DND-41 (cell line): ENCODE results near the gene ACSS1.

Experiments used
- EZH2 ChIP-seq: IDR thresholded peaks from 3 replicates; pipeline ENCODE4 v1.6.1; 2012; ENCODE audit warnings: borderline replicate concordance, low read depth, mild to moderate bottlenecking, moderate library complexity, low read length, inconsistent platforms; ENCODE audit not compliant: severe bottlenecking
- TF ChIP-seq, protein P1 (sequence below): IDR thresholded peaks from 2 replicates; pipeline ENCODE4 v1.5.1; 2012; ENCODE audit warnings: borderline replicate concordance, low read length, moderate library complexity, mild to moderate bottlenecking; ENCODE audit not compliant: poor library complexity, severe bottlenecking; ENCODE audit errors: extremely low read depth

DNA sequence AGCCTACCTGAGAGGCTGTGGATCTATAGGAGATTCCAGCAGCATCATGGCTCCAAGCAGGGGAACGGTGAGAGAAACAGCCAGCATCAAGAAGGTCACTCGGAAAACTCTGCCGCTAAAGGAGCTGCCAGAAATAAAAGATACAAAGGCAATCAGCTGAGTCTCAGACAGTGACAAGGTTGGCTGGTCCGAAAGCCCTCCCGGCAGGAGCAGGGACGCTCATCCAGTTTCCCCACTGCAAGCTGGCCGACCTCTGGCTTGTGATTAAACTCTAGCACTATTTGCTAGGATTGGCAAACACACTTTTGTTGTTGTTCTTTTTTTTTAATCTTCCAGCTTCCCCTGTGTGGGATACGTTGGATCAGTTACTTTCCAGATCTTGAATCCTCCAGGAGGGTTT is 74.0 kb downstream of the ACSS1 start:
- TF ChIP-seq EZH2 = no peak
- TF ChIP-seq, protein P1, sequence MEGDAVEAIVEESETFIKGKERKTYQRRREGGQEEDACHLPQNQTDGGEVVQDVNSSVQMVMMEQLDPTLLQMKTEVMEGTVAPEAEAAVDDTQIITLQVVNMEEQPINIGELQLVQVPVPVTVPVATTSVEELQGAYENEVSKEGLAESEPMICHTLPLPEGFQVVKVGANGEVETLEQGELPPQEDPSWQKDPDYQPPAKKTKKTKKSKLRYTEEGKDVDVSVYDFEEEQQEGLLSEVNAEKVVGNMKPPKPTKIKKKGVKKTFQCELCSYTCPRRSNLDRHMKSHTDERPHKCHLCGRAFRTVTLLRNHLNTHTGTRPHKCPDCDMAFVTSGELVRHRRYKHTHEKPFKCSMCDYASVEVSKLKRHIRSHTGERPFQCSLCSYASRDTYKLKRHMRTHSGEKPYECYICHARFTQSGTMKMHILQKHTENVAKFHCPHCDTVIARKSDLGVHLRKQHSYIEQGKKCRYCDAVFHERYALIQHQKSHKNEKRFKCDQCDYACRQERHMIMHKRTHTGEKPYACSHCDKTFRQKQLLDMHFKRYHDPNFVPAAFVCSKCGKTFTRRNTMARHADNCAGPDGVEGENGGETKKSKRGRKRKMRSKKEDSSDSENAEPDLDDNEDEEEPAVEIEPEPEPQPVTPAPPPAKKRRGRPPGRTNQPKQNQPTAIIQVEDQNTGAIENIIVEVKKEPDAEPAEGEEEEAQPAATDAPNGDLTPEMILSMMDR = no peak
